Measurements from ENCODE around the gene WDR5B.

Gene WDR5B

GRCh38 chr3:122364490-122364889 is 51.4 kb downstream of the WDR5B start:
- DNase-seq: no peak
